Renal pelvis (tissue), 4 donors: ENCODE results near the gene CFAP410. TPM values are rescaled to one million over a fixed set of nuclear protein-coding genes. Genes with fewer than 3 reads are reported as not detected.

ENCODE experiments used
- DNase-seq: peaks from one replicate; pipeline ENCODE4 v3.0.0-alpha.2; 2013
- polyA plus RNA-seq, 3 donors: library from polyadenylated mRNA; unstranded; fragments of 120-200 nt; gene quantifications; one replicate each; pipeline ENCODE4 v1.2.1, GENCODE V29; 2013; ENCODE audit not compliant: insufficient read length in 3 of 3

CFAP410 gene
- polyA plus RNA-seq, 3 donors = 32.6 to 37.0 (median 33.0) TPM

DNA sequence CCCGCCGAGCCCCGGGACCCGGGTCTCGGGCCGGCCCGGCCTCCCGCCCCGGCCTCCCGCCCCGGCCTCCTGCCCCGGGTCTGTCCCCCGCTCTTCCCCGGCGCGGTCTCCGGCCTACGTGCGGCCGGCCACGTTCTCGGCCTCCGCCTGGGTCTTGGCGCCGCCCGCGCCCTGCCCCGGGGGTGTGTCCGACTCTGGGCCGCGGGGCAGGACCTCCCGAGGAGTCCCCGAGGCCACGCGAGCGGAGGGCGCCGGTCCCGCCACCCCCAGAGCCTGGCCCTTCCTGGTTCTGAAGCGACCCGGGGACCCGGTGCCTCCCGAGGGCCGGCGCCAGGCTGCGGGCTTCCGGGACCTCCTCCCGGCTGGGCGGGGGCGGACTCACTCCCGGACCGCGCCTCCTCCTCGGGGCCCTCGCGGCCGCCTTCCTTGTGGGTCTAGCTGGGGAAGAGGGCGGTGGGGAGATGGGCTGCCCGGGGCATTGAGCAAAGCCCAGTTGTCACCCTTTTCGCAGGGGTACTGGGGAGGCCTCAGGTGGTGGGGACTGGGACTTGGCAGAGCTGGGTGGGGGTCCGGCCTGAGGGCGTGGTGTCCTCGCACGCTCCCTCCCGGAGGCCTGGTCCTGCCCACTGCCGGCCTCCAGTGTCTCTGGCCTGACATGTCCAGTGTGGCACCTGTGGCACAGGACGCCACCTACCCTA lies 38.8 kb downstream of the CFAP410 start:
- no peak for DNase-seq

DNA sequence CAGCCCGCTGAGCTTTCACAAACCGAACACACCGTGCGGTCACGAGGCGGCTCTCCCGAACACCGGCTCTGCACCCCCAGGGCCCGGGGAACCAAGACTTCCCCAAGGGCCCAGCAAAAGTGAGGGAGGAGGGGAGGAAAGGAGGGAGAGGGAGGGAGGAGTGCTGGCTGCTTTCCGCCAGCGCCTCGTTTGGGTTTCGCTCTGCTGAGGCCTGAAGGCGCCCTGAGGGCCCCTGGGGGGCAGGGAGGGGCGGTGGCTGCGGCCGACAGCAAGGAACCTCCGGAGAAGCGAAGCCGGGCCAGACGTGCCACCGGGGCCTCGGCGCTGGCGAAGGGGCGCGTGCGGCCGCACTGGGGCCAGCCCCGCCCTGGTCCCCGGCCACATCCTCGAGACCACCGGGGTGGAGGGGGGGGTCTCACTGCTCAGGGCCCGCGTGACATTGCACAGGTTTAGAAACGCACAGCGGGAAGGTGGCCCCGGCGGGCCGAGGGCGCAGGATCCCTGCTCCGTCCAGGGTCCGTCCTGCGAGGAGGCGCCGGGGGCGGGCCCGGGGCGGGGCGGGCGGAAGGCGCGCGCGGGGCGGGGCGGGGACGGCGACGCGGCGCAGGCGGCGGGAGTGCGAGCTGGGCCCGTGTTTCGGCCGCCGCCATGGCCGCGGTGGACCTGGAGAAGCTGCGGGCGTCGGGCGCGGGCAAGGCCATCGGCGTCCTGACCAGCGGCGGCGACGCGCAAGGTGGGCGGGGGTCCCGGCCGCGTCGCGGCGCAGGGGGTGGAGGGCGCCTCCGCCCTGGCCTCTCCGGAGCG lies 39.5 kb downstream of the CFAP410 start, which contains the start of gene PFKL:
Gene PFKL (plus strand): TSS at position 596 of the 804 bp plus-strand sequence. CDS start 53 bp downstream, at position 649.
- DNase-seq = no peak

DNA sequence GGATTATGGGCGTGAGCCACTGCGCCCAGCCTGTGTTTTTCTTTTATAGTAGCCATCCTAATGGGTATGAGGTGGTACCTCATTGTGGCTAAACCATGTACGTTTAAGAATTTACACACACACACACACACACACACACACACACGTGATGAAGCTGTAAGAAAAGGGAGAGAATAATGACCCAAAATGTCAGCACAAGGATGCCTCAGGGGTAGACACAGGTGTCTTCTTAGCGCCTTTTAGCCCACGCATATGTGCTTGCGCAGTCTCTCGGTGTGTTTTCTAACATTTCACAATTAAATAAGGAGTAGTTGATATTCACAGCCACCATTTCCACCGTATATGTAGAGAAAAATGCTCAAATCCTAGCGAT lies 40.1 kb downstream of the CFAP410 start:
- DNase-seq = no peak

DNA sequence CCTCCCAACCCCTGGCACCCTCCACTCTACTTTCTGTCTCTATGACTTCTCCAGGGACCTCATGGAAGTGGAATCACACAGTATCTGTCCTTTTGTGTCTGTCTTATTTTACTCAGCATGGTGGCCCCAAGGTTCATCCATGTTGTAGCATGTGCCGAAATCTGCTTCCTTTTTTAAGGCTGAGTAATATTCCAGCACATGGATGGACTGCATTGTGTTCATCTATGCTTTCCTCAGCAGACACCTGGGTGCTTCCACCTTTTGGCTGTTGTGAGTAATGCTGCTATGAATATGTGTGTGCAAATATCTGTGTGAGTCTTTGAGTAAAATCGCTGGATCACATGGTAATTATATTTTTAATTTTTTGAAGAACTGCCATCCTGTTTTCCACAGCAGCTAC lies 40.9 kb downstream of the CFAP410 start:
- DNase-seq = no peak

DNA sequence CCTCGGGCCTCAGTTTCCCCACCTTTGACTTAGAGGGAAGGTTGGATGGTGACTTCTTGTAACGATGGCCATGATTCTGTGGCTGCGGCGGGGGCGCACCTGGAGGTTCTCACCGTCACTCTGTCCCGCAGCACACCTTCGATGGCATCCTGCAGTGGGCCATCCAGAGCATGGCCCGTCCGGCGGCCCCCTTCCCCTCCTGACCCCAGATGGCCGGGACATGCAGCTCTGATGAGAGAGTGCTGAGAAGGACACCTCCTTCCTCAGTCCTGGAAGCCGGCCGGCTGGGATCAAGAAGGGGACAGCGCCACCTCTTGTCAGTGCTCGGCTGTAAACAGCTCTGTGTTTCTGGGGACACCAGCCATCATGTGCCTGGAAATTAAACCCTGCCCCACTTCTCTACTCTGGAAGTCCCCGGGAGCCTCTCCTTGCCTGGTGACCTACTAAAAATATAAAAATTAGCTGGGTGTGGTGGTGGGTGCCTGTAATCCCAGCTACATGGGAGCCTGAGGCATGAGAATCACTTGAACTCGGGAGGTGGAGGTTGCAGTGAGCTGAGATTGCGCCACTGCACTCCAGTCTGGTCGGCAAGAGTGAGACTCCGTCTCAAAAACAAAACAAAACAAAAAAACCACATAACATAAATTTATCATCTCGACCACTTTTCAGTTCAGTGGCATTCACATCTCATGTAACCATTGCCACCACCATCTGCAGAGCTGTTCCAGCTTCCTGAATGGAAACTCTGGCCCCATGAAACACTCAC lies 41.5 kb downstream of the CFAP410 start:
- peak; percentile 82 for DNase-seq

DNA sequence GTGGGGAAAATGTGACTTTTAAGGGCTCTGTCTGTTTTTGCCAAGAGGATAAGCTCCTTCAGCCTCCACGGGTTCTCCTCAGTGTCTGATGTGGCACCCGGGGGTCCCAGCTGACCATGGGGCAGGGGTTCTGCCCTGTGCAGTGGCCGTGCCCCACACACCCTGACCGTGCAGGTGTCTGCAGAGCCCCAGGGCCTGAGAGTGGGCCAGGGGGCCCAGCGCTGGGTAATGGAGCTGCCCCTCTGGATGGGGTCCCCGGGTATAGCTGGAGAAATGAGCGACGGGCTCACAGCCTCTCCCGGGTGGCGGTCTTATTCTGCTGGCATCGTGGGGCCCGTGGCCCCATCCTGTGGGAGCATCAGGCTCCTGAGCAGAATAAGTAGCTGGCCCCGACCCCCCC lies 42.3 kb downstream of the CFAP410 start:
- DNase-seq = no peak

DNA sequence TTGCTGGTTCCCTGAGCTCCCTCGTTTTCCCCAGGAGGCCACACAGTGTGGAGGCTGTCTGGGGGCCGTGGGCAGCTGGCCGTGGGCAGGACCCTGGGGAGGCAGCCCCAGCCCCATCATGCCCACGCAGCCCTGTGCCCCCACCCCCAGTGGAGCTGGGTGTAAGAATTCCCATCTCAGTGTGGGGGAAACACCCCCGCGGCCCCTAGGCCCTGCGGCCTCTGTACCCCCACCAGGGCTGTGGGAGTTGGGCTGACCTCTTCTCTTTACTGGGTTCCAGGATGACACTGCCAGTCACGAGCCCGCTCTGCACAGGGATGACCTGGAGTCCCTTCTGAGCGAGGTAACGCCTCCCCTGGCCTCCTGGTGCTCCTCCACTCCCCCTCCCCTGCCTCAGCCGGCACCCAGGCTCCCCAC lies 43.1 kb downstream of the CFAP410 start:
- DNase-seq = no peak

DNA sequence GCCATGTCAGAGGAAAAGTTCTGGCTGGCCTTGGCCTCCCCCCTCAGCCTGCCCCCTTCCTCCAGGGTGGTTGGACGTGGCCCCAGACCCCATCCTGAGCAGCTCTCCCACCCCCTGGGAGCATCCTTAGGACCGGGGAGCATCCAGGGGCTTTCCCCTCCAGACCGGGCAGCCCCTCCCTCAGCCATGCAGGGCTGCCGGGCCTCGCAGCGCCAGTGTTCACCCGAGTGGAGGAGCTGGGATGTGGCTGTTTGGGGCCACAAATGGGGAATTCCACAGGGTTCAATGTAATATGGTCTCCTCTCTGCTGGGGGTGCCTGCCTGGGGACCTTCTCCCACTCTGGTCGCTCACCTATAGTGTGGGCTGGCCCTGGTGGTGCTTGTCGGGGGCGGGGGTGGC lies 43.5 kb downstream of the CFAP410 start:
- DNase-seq = no peak

DNA sequence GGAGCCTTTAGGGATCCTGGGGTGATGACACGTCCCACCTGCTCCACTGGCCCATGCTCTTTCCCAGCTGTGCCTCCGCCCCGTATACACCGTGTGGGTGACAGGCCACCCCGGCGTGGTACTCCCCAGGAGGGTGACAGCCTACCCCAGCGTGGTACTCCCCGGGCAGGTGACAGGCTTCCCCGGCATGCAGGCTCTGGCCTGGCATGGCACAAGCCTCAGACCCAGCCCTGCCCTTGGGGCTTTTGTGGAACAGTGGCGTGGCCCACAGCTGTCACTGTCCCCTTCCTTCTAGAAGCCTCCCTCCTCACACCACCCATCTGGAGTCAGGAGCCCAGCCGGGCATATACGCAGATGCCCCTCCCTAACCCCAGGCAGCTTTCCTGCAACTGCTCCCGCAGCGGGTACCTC lies 44.0 kb downstream of the CFAP410 start:
- DNase-seq = no peak

DNA sequence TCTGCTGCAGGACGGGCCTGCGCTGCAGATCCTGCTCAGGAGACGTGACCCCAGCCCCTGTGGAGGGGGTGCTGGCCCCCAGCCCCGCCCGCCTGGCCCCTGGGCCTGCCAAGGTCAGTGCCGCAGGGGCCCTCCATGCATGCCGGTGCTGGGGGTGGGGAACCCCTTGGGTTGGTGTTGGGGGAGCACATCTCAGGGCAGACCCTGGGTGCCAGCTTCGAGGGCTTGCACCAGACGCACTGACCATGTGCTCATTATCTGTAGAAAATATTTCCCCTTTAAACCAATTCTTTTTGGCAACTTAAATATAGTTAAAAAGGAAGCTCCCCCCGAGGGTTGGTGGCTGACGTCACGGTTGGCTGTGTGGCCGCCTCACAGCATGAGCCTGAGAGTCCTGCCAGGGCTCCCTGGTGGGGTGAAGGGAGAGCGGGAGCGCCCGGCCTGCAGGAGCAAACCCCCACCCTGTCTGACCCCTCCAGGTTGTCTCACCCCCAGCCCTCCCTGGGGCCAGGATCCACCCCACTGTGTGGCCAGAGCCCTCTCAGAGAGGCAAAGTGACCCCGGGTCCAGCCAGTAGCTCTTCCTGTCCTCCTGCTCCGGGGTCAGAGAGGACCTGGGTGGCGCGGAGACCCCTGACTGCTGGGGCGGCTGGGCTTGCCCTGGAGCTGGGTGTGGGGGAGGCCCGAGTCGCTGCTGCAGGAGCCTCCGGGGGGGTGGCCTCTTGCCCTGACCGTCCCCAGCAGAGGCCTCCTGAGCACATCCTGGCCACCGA lies 44.6 kb downstream of the CFAP410 start:
- no peak for DNase-seq

DNA sequence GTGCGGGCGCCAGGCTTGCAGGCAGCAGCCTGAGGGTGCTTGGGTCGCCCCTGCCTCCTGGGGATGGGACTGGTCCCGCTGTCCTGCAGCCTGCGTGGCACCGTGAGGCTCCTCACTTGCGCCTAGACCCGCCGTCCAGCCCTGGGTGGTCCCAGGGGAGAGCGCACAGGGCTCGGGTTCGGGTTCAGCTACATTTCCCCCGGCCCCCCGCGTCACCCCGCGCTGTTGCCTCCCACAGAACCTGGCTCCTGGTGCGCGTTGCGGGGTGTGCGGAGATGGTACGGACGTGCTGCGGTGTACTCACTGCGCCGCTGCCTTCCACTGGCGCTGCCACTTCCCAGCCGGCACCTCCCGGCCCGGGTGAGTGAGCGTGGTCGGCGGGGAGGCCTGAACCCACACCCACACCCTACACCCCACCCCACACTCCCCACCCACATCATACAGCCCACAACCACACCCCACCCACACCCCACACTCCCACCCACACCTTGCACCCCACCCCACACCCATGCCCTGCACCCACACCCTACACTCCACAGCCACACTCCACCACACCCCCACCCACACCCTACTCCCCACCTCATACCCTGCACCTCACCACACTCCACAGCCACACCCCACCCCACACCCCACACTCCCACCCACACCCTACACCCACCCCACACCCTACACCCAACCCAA lies 45.5 kb downstream of the CFAP410 start:
- DNase-seq = no peak

DNA sequence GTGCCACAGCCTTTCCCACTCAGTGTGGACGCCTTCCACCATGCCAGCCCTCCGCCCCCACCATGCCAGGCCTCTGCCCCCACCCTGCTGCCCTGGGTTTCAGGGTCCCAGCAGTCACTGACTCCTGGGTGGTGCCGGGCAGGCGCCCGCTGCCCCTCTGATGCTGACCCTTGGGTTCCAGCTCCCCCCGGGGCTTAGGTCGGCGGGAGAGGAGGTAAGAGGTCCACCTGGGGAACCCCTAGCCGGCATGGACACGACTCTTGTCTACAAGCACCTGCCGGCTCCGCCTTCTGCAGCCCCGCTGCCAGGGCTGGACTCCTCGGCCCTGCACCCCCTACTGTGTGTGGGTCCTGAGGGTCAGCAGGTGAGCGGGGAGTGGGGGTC lies 46.4 kb downstream of the CFAP410 start:
- no peak for DNase-seq

DNA sequence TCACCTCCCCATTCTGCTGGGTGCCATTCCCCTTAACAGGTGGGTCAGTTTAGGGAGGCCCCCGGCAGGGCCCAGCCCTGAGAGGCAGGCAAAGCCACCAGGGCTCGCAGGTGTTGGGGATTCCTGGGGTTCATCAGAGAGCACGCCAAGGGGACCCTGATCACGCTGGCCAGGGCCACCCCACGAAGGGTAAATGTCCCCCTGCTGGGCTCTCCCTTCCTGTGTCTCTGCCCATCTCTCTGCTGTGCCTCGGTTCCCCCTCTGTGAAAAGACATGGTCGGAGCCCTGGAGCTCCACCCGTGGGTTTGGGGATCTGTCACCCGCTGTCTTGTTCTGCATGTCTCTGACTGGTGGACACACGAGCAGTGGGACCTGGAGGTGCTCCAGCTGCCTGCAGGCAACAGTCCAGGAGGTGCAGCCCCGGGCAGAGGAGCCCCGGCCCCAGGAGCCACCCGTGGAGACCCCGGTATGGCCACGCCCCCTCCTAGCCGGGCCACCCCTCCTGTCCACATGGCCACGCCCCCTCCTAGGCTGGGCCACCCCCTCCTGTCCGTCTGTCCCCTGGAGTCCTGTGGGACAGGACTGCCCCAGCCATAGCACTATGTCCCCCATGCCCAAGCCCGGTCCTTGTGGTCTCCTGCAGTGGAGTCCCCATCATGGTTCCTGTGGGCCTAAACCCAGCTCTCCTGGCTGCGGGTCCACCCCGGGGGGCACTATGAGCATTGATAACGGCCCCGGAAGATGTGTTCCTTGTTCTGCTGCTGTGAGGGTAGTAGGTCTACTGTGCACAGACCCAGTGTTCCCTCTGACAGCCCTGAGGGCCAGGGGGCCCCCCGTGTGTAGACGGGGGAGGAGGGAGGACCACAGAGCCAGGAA lies 47.0 kb downstream of the CFAP410 start:
- DNase-seq = no peak

DNA sequence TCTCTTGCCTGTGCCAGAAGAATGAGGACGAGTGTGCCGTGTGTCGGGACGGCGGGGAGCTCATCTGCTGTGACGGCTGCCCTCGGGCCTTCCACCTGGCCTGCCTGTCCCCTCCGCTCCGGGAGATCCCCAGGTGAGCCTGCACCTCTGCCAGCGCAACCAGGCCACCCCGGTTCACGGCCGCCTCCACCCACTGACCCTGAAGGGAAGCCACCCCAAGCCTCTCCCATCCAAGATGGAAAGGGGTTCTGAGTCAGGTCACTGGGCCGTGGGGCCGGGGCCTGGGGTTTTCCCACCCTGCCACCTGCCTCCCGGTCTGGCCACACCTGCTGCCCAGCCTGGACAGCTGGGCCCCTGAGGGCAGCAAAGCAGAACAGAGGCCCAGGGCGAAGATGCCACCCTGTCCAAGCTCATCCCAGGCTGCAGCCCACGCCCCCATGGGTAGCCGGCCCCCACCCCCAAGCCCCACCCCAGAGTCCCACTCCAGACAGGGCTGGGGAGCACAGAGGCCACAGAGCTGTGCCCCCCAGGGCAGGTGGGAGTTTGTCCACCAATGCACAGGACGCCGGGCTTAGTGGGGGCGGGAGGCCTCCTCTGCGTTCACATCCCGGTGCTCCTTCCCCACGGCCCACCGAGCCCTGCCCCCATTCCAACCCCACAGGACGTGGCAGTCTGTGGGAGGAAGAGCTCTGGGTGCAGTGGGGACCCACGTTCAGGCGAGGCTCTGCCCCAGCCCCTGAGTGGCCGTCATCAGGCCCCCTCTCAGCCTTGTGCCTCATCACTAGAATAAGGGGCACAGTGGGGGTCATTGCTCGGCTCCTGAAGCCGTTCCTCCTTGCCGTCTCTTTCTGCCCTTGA lies 47.9 kb downstream of the CFAP410 start:
- DNase-seq = no peak

DNA sequence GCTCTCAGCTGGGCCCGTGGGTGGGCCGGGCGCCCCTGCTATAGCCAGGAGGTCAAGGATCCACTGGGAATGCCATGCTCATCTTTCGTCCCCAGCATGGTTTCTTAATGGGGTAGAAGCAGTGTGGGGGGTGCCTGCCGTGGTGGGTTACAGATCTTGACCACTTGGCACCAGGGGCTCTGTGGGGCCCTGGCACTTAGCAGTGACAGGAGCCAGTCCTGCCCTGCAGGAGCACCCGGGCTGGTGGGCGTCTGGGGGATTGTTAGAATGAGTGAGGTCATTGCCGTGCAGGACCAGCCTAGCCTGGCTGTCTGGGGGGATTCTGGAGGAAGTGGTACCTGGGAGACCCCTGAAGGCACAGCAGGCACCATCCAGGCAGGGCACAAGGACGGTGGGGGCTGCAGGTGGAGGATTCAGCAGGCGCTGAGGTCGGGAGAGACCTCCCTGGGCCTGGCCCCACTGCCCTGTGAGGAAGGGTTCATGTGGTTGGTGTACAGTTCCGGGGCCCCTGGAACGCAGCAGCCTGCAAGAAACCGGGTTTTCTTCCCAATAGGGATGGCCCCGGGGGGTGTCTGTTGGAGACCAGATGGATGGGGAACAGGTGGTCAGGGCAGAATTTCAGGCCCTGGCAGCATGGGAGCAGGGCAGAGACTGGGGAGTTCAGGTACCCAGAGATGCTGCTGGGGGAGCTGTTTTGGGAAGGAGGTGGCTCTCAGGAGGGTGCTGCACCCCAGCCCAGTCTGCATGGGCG lies 48.7 kb downstream of the CFAP410 start:
- no peak for DNase-seq

DNA sequence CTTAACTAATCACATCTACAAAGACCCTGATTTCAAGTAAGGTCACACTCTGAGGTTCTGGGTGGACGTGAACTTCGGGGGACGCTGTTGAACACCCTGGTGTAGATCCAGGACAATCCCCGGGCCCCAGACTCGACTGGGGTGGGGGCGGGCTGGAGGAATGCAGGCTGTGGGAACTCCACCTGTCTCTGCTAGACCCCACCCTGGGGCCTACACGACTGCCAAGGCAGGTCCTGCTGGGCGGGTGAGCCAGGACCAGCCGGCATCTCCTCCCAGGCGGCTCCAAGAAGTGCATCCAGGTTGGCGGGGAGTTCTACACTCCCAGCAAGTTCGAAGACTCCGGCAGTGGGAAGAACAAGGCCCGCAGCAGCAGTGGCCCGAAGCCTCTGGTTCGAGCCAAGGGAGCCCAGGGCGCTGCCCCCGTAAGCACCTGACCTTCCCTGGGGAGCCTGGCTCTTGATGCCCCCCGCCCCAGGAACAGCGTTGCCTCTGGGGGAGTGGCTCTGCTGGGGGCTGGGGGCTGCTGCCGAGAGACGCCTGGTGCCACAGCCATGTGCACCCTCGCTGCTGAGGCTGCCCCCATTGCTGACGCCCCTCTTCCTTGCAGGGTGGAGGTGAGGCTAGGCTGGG lies 49.7 kb downstream of the CFAP410 start:
- DNase-seq = no peak

DNA sequence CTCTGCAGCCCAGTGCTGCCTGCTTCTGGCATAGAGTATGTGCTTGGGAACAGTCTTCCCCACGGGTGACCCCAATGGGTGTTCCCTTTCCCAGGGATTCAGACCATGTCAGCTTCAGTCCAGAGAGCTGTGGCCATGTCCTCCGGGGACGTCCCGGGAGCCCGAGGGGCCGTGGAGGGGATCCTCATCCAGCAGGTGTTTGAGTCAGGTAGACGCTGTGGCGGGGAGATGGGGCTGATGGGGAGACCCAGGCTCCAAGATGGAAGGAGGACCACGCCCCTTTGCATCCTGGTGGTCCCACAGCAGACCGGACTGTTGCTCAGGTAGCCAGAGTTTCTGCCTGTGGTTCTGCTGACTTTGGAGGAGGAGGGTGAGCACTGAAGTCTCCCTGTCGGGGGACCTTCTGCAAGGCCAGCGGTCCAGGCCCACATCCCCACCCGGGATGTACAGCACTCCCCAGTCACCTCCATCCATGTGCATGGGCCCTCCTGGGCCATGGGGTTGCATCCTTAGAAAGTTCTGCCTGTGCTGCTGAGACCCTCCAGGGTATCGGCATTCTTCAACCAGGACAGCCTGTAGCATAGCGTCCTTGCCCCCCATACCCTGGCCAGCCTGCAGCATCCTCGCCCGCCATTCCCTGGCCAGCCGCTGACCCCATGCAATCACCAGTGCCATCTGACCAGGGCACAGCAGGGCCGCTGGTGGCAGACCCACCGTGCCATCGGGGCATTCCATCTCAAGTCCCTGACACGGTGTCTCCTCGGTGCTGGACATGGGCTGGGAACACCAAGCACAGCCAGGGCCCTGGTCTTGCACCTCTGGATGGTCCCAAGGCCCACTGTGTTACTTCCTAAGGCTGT lies 50.7 kb downstream of the CFAP410 start:
- DNase-seq = no peak
